HG02642 (cell line): ENCODE results near the gene MYO10.

ENCODE experiments used
- ATAC-seq: cut with Tn5 transposase; IDR thresholded peaks from one replicate; pipeline ENCODE4 v1.9.1; 2021; ENCODE audit warnings: mild to moderate bottlenecking; ENCODE audit not compliant: unreplicated experiment, poor library complexity

MYO10 gene

GRCh38 chr5:16792598-16793275, 143.4 kb downstream of the MYO10 start:
- no peak for ATAC-seq

- no peak for ATAC-seq
Observed at GRCh38 chr5:16791904-16792597, 144.0 kb downstream of the MYO10 start.

- peak; percentile 52 for ATAC-seq
Observed at GRCh38 chr5:16791036-16791705, 144.9 kb downstream of the MYO10 start.

- ATAC-seq = no peak
Observed at GRCh38 chr5:16788957-16789356, 147.1 kb downstream of the MYO10 start.

GRCh38 chr5:16787278-16787677, 148.8 kb downstream of the MYO10 start:
- no peak for ATAC-seq

GRCh38 chr5:16784843-16785791, 151.0 kb downstream of the MYO10 start:
- ATAC-seq = peak; percentile 95

- ATAC-seq = no peak
Observed at GRCh38 chr5:16784088-16784487, 152.0 kb downstream of the MYO10 start.

GRCh38 chr5:16781828-16782626, 154.1 kb downstream of the MYO10 start:
- ATAC-seq = no peak

GRCh38 chr5:16780325-16780724, 155.8 kb downstream of the MYO10 start:
- ATAC-seq = no peak

- no peak for ATAC-seq
Observed at GRCh38 chr5:16777432-16777831, 158.7 kb downstream of the MYO10 start.

- ATAC-seq = no peak
Observed at GRCh38 chr5:16776611-16777251, 159.4 kb downstream of the MYO10 start.

- ATAC-seq = no peak
Observed at GRCh38 chr5:16774806-16775205, 161.3 kb downstream of the MYO10 start.

- ATAC-seq = no peak
Observed at GRCh38 chr5:16773991-16774390, 162.1 kb downstream of the MYO10 start.

GRCh38 chr5:16772556-16772955, 163.5 kb downstream of the MYO10 start:
- ATAC-seq = no peak

GRCh38 chr5:16768184-16768583, 167.9 kb downstream of the MYO10 start:
- ATAC-seq = no peak

GRCh38 chr5:16763211-16763610, 172.9 kb downstream of the MYO10 start:
- ATAC-seq = no peak

- ATAC-seq = peak; percentile 87
Observed at GRCh38 chr5:16759147-16759773, 176.8 kb downstream of the MYO10 start.

GRCh38 chr5:16757989-16758501, 178.0 kb downstream of the MYO10 start:
- ATAC-seq = no peak
